K562 (cell line): ENCODE measurements around the gene ZNF462. TPM values are rescaled to one million over a fixed set of nuclear protein-coding genes. Genes with fewer than 3 reads are reported as not detected.

Source experiments
- ATAC-seq: fragments of 200-7000 bp; cut with Tn5 transposase; 3 replicates; pipeline ENCODE4 v1.9.1; 2020; ENCODE audit warnings: moderate library complexity
- BruUV-seq: library from RNA; stranded (reverse); fragments of 400-500 nt; replicated peaks from 2 replicates; lab custom pipeline; 2021; lab: Mats Ljungman, UMichigan
- CTCF ChIA-PET: fragments of 300-600 bp; formaldehyde crosslinking; extraction: SDS; loops from one replicate; lab custom pipeline; 2021; ENCODE audit warnings: low intra/inter-chr PET ratio; lab: Yijun Ruan, JAX
- POLR2A ChIA-PET: fragments of 300-600, 350-650 bp; sonication (Branson Sonifier 250); formaldehyde crosslinking; extraction: SDS; loops from one replicate; lab custom pipeline; 2021; ENCODE audit warnings: antibody characterized with exemption, inconsistent platforms; lab: Yijun Ruan, JAX
- DNase-seq, 4 experiments: peaks; one replicate each; pipeline versions ENCODE4 v3.0.0 to v3.0.0-alpha.2; 2011 to 2018; ENCODE audit warnings: low spot score in 3 of 4, mixed read lengths in 3 of 4; ENCODE audit errors: extremely low read depth in 1 of 4
- FAIRE-seq: peaks from 2 replicates; lab custom pipeline; 2011; peaks lifted over from hg19 to GRCh38; lab: Jason Lieb, UNC
- H2AFZ ChIP-seq: 2 replicates; pipeline ENCODE4 v1.6.0; 2011; ENCODE audit warnings: low read depth, low read length, control low read depth, inconsistent platforms
- H3K27ac ChIP-seq: fragments of 200-600 bp; 3 replicates; pipeline ENCODE4 v1.8.0; 2011; ENCODE audit warnings: low read depth, mild to moderate bottlenecking, control low read depth, inconsistent platforms, low read length, moderate library complexity, mixed read lengths; ENCODE audit errors: extremely low read depth
- H3K27me3 ChIP-seq, 2 experiments: fragments of 300-600 bp in 1 of 2; 2 replicates in 1 of 2; 3 replicates in 1 of 2; pipeline versions ENCODE4 v1.6.0 to v1.8.0; 2011; ENCODE audit warnings: inconsistent platforms in 2 of 2, low read length in 2 of 2, mild to moderate bottlenecking in 1 of 2, mixed read lengths in 1 of 2, moderate library complexity in 1 of 2; ENCODE audit not compliant: control insufficient read depth in 2 of 2, insufficient read depth in 2 of 2
- H3K36me3 ChIP-seq: fragments of 300-600 bp; 3 replicates; pipeline ENCODE4 v1.8.0; 2011; ENCODE audit warnings: mild to moderate bottlenecking, low read length, inconsistent platforms; ENCODE audit not compliant: control insufficient read depth, insufficient read depth
- H3K4me1 ChIP-seq, 2 experiments: fragments of 200-600 bp in 1 of 2; replicated peaks in 1 of 2; 2 replicates in 1 of 2; 3 replicates in 1 of 2; pipeline versions ENCODE4 v1.5.1 to v1.8.0; 2011; ENCODE audit warnings: inconsistent platforms in 2 of 2, low read length in 2 of 2, mild to moderate bottlenecking in 1 of 2, mixed read lengths in 1 of 2, moderate library complexity in 1 of 2; ENCODE audit not compliant: control insufficient read depth in 2 of 2, insufficient read depth in 2 of 2
- H3K4me2 ChIP-seq: 2 replicates; pipeline ENCODE4 v1.6.1; 2011; ENCODE audit warnings: low read length, control low read depth, inconsistent platforms, mixed read lengths; ENCODE audit not compliant: insufficient read depth
- H3K4me3 ChIP-seq: fragments of 200-600 bp; sonication (generic), shearing (Covaris generic); 2 replicates; pipeline ENCODE4 v1.5.1; 2016; ENCODE audit warnings: control low read depth, inconsistent platforms
- H3K79me2 ChIP-seq: fragments of 200-600 bp; 3 replicates; pipeline ENCODE4 v1.8.0; 2011; ENCODE audit warnings: low read length, inconsistent platforms; ENCODE audit not compliant: control insufficient read depth, insufficient read depth
- H3K9ac ChIP-seq, 2 experiments: 2 replicates each; pipeline versions ENCODE4 v1.6.0 to v1.6.1; 2011; ENCODE audit warnings: low read depth in 2 of 2, low read length in 2 of 2, control low read depth in 1 of 2, inconsistent platforms in 1 of 2, mild to moderate bottlenecking in 1 of 2, mixed read lengths in 1 of 2; ENCODE audit not compliant: insufficient read depth in 1 of 2
- H3K9me1 ChIP-seq: one replicate; pipeline ENCODE4 v1.6.0; 2011; ENCODE audit warnings: inconsistent platforms, mild to moderate bottlenecking, low read length, moderate library complexity; ENCODE audit not compliant: control insufficient read depth, insufficient read depth
- H3K9me3 ChIP-seq: replicated peaks from 2 replicates; pipeline ENCODE4 v1.5.1; 2011; ENCODE audit warnings: low read depth, low read length, inconsistent platforms; ENCODE audit not compliant: control insufficient read depth, insufficient read depth
- H4K20me1 ChIP-seq: replicated peaks from 2 replicates; pipeline ENCODE4 v1.6.1; 2011; ENCODE audit warnings: low read length, inconsistent platforms, mixed read lengths; ENCODE audit not compliant: control insufficient read depth, insufficient read depth
- CHAMP1 ChIP-seq: fragments of 450-650 bp; IDR thresholded peaks from 2 replicates; pipeline ENCODE4 v1.6.1; 2016; ENCODE audit warnings: mild to moderate bottlenecking
- FOXM1 ChIP-seq, 2 experiments: fragments of 450-650 bp in 1 of 2; sonication (generic) in 1 of 2; formaldehyde crosslinking in 1 of 2; IDR thresholded peaks; 2 replicates each; pipeline versions ENCODE4 v1.6.1 to v1.9.0; 2017 to 2022; ENCODE audit warnings: low read depth in 2 of 2, mild to moderate bottlenecking in 2 of 2, missing genetic modification reagents in 1 of 2, moderate library complexity in 1 of 2
- HMG20A ChIP-seq: fragments of 450-650 bp; formaldehyde crosslinking; conservative IDR thresholded peaks from 2 replicates; pipeline ENCODE4 v1.4.0; 2020; ENCODE audit warnings: mild to moderate bottlenecking, mixed read lengths
- ILK ChIP-seq: fragments of 450-650 bp; IDR thresholded peaks from 2 replicates; pipeline ENCODE4 v1.6.1; 2016; ENCODE audit warnings: missing genetic modification characterization, low read depth, mild to moderate bottlenecking, missing compliant biosample characterization, moderate library complexity, borderline replicate concordance
- MEIS2 ChIP-seq: fragments of 450-650 bp; IDR thresholded peaks from 2 replicates; pipeline ENCODE4 v1.6.1; 2014; ENCODE audit warnings: mild to moderate bottlenecking; ENCODE audit not compliant: partially characterized antibody
- PHB2 ChIP-seq: fragments of 450-650 bp; IDR thresholded peaks from 2 replicates; pipeline ENCODE4 v1.6.1; 2017; ENCODE audit warnings: low read depth
- TEAD1 ChIP-seq, 2 experiments: fragments of 450-650 bp in 1 of 2; sonication (generic) in 1 of 2; formaldehyde crosslinking; IDR thresholded peaks; 2 replicates each; pipeline versions ENCODE4 v1.4.0 to v1.8.0; 2020 to 2022; ENCODE audit warnings: mild to moderate bottlenecking in 2 of 2, missing genetic modification reagents in 1 of 2
- U2AF2 ChIP-seq: fragments of 200-400 bp; formaldehyde crosslinking; optimal IDR thresholded peaks from 2 replicates; pipeline ENCODE3; 2017; ENCODE audit warnings: low read depth, mild to moderate bottlenecking, low read length
- ZNF644 ChIP-seq: fragments of 200-800 bp; sonication (Bioruptor generic); IDR thresholded peaks from 2 replicates; pipeline ENCODE4 v1.6.1; 2016; ENCODE audit warnings: low read depth, missing genetic modification characterization, missing compliant biosample characterization
- ZNF699 ChIP-seq: fragments of 250-450 bp; sonication (Bioruptor Pico); IDR thresholded peaks from 2 replicates; pipeline ENCODE4 v1.8.0; 2021; ENCODE audit warnings: mild to moderate bottlenecking, moderate library complexity; ENCODE audit not compliant: insufficient replicate concordance
- WGBS: fragments of 100-300 bp; shearing (Covaris generic); methylation state at CpG from one replicate; pipeline ENCODE4 v1.1.6; 2016; ENCODE audit warnings: low coverage, mixed read lengths; ENCODE audit not compliant: insufficient coverage; ENCODE audit errors: missing lambda C conversion rate; 5-methylcytosine and 5-hydroxymethylcytosine counted together
- in situ Hi-C: fragments of 300-500 bp; cut with MboI; formaldehyde crosslinking; loops from 4 replicates; pipeline ENCODE4 v1.15.0; 2018; ENCODE audit warnings: inconsistent platforms, mixed read lengths
- intact Hi-C: fragments of 100-400 bp; cut with micrococcal nuclease; formaldehyde crosslinking; loops from 2 replicates; pipeline ENCODE4 v1.14.2; 2022
- polyA plus RNA-seq, 8 experiments: library from polyadenylated mRNA; depleted of rRNA in 4 of 8; stranded (reverse) in 5 of 8; unstranded in 3 of 8; fragments of >200 nt; fragmentation: Nextera tagmentation in 2 of 8; fragmentation: Illumina TruSeq in 1 of 8; extraction: Ambion mirVana in 2 of 8; extraction: Trizol in 1 of 8; gene quantifications; 2 replicates each; pipeline versions ENCODE4 v1.2.1 to v1.2.3, GENCODE V29; 2011 to 2014; ENCODE audit warnings: inconsistent platforms in 1 of 8, missing spikeins in 1 of 8
- total RNA-seq, 7 experiments: library from RNA; depleted of rRNA in 6 of 7; stranded (reverse); fragments of >200 nt in 6 of 7; fragmentation: Illumina TruSeq in 2 of 7; extraction: Trizol in 2 of 7; gene quantifications; 2 replicates each; pipeline versions ENCODE4 v1.2.1 to v1.2.3, GENCODE V29; 2011 to 2021; ENCODE audit warnings: low replicate concordance in 1 of 7
- TF ChIP-seq, protein P1 (sequence below): IDR thresholded peaks from 3 replicates; pipeline ENCODE4 v1.6.1; 2011; ENCODE audit warnings: borderline replicate concordance, mild to moderate bottlenecking, moderate library complexity; ENCODE audit not compliant: insufficient read length; ENCODE audit errors: extremely low read depth
- TF ChIP-seq, protein P2 (sequence below): fragments of 450-650 bp; IDR thresholded peaks from 2 replicates; pipeline ENCODE4 v1.6.1; 2018; ENCODE audit not compliant: partially characterized antibody

Gene ZNF462
- total and polyA plus RNA-seq, 9 of the 15 experiments (the other 6 are each of a cell fraction or from before 2014, with no cell fraction given) = 0.20 TPM; not detected in 8

GRCh38 chr9:106953174-106953573 is 90.2 kb downstream of the ZNF462 start:
- Histone ChIP-seq H2AFZ (no peak overlapping the region), H3K79me2 (no peaks in the 10 kb centered on the region), H3K27ac (no peak overlapping the region), H3K9me3 (no peaks in the 10 kb centered on the region), H3K4me2 (no peak overlapping the region), H3K4me3 (no peak overlapping the region), H3K36me3 (no peaks in the 10 kb centered on the region), H3K9me1 (no peaks in the 10 kb centered on the region), H3K9ac (no peak overlapping the region), H3K27me3 (no peaks in the 10 kb centered on the region), H4K20me1 (no peaks in the 10 kb centered on the region), H3K4me1 (no peaks in the 10 kb centered on the region)
- ChIA-PET POLR2A (no interaction called here), CTCF (no interaction called here)
- WGBS = 2% methylated on average over 3 of the region's 3 CpGs
- FAIRE-seq = no peak
- DNase-seq = no peak
- BruUV-seq = no TSS peak
- ATAC-seq = no peak
- intact Hi-C loops (no loop called here), in situ Hi-C loops (no loop called here)
- no peak for TF ChIP-seq MEIS2
- TF ChIP-seq HMG20A (CRISPR knock-in tag) = no peak
- no peak for TF ChIP-seq CHAMP1
- no peak for TF ChIP-seq ZNF644 (tag)
- TF ChIP-seq PHB2 = no peak
- no peak for TF ChIP-seq FOXM1 (IDR thresholded peaks at IDR 0.05; ENCODE audit: low read depth)
- no peak for TF ChIP-seq FOXM1 (CRISPR knock-in tag; IDR thresholded peaks at IDR 0.05; ENCODE audit: low read depth)
- TF ChIP-seq, protein P1, sequence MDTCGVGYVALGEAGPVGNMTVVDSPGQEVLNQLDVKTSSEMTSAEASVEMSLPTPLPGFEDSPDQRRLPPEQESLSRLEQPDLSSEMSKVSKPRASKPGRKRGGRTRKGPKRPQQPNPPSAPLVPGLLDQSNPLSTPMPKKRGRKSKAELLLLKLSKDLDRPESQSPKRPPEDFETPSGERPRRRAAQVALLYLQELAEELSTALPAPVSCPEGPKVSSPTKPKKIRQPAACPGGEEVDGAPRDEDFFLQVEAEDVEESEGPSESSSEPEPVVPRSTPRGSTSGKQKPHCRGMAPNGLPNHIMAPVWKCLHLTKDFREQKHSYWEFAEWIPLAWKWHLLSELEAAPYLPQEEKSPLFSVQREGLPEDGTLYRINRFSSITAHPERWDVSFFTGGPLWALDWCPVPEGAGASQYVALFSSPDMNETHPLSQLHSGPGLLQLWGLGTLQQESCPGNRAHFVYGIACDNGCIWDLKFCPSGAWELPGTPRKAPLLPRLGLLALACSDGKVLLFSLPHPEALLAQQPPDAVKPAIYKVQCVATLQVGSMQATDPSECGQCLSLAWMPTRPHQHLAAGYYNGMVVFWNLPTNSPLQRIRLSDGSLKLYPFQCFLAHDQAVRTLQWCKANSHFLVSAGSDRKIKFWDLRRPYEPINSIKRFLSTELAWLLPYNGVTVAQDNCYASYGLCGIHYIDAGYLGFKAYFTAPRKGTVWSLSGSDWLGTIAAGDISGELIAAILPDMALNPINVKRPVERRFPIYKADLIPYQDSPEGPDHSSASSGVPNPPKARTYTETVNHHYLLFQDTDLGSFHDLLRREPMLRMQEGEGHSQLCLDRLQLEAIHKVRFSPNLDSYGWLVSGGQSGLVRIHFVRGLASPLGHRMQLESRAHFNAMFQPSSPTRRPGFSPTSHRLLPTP = no peak
- TF ChIP-seq ZNF699 (CRISPR knock-in tag) = no peak
- TF ChIP-seq U2AF2 = no peak
- no peak for TF ChIP-seq ILK (tag)
- TF ChIP-seq TEAD1 (CRISPR knock-in tag; IDR thresholded peaks at IDR 0.05) = no peak
- TF ChIP-seq, protein P2, sequence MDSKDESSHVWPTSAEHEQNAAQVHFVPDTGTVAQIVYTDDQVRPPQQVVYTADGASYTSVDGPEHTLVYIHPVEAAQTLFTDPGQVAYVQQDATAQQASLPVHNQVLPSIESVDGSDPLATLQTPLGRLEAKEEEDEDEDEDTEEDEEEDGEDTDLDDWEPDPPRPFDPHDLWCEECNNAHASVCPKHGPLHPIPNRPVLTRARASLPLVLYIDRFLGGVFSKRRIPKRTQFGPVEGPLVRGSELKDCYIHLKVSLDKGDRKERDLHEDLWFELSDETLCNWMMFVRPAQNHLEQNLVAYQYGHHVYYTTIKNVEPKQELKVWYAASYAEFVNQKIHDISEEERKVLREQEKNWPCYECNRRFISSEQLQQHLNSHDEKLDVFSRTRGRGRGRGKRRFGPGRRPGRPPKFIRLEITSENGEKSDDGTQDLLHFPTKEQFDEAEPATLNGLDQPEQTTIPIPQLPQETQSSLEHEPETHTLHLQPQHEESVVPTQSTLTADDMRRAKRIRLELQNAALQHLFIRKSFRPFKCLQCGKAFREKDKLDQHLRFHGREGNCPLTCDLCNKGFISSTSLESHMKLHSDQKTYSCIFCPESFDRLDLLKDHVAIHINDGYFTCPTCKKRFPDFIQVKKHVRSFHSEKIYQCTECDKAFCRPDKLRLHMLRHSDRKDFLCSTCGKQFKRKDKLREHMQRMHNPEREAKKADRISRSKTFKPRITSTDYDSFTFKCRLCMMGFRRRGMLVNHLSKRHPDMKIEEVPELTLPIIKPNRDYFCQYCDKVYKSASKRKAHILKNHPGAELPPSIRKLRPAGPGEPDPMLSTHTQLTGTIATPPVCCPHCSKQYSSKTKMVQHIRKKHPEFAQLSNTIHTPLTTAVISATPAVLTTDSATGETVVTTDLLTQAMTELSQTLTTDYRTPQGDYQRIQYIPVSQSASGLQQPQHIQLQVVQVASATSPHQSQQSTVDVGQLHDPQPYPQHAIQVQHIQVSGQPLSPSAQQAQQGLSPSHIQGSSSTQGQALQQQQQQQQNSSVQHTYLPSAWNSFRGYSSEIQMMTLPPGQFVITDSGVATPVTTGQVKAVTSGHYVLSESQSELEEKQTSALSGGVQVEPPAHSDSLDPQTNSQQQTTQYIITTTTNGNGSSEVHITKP = no peak
